Measurements from ENCODE around the gene MCTP1.

DNA sequence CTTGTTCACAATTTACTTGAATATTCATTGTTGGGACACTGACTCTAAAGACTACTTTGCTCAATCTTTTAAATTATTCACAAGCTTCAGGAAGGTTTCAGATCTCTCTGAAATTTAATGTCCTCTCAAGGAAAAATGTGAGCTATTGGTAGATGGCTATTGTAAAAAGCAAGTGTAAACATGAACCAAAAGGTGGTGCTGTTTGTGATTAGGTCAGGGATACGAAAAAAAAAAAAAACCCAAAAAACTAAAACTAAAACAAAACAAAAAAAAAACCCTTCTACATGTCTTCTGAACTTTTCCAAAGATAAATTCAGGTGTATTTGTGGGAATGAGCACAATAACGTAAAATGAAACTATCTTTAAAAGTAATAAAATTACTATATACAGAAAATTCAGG lies 472.7 kb downstream of the MCTP1 start:
- TF ChIP-seq POLR2A (IDR thresholded peaks at IDR 0.05; ENCODE audit: low read depth, low read length) (no peak), POLR2AphosphoS5 (IDR thresholded peaks at IDR 0.05; ENCODE audit: low read depth, low read length) (no peak)
